Heart left ventricle (tissue), 13 donors: Measurements from ENCODE around the gene ZNF157.

ENCODE experiments used
- CTCF ChIP-seq, 12 donors: fragments of 200-600 bp; sonication (generic) in 4 of 12; IDR thresholded peaks; one replicate each; pipeline versions ENCODE4 v1.5.0 to v1.8.0; 2018 to 2022; ENCODE audit warnings: antibody characterized with exemption in 12 of 12, mild to moderate bottlenecking in 5 of 12
- POLR2A ChIP-seq, 2 donors: fragments of 450-650 bp; IDR thresholded peaks; one replicate each; pipeline ENCODE4 v1.6.1; 2017; ENCODE audit warnings: antibody characterized with exemption in 2 of 2, mild to moderate bottlenecking in 2 of 2, moderate library complexity in 2 of 2
- donor health status: ischemic (EF 13 %, LVEDD 7.1; RV severe dilation, severe dysfunction).
- donor health status: DM: no; HTN: yes; CAD: no.
- donor health status: DM: no; HTN: no; CAD: no.
- donor health status: ischemic (EF 25% LVEDD 6.9; RV normal size, moderate dysfunction).
- donor health status: ischemic (EF 25% LVEDD 5.7; RV mildly dilated, moderate dysfunction).
- donor health status: ischemic (EF 35%, LVEDD 5.7; RV mildly dilated, moderate dysfunction).
- donor health status: nonischemic (EF 11% LVEDD 7.7; RV severe dilation, severe dysfunction).
- donor health status: DM: yes; HTN: yes; CAD: no.
- donor health status: PGD.
- donor health status: ischemic (EF 29% LVEDD 5.4; RV normal size, mild dysfunction).
- donor health status: nonischemic (EF 23%, LVEDD 6.1; RV moderate dilation, normal function).

- no peak for TF ChIP-seq CTCF (IDR thresholded peaks at IDR 0.05)
- no peak for TF ChIP-seq POLR2A (IDR thresholded peaks at IDR 0.05)
These were observed 90.2 kb downstream of the ZNF157 start for GRCh38 chrX:47460561-47460960.
